ENCODE results near the gene GNAL.

- TF ChIP-seq CTCF (IDR thresholded peaks at IDR 0.05) (no peak), POLR2AphosphoS5 (IDR thresholded peaks at IDR 0.05) (no peak), POLR2A (IDR thresholded peaks at IDR 0.05) (no peak)
These were observed 110.0 kb downstream of the GNAL start for GRCh38 chr18:11799066-11799465.

Measured in sigmoid colon (tissue), 4 donors.